Activated T-cell treated with anti-CD3 and anti-CD28 coated beads, Interleukin-2, amount 50 U/mL, for 4 hours (primary cell): ENCODE measurements around the gene MROH9. TPM values are rescaled to one million over a fixed set of nuclear protein-coding genes. Genes with fewer than 3 reads are reported as not detected.

Source experiments
- ATAC-seq, 2 donors: fragments of 200-7000 bp; cut with Tn5 transposase; one replicate each; pipeline ENCODE4 v1.10.0; 2021
- DNase-seq: peaks from one replicate; pipeline ENCODE4 v3.0.0-alpha.2; 2020
- H3K27me3 Mint-ChIP-seq: one replicate; pipeline ENCODE4 v1.8.0; 2021; ENCODE audit warnings: low read depth, mixed read lengths
- H3K36me3 Mint-ChIP-seq: one replicate; pipeline ENCODE4 v1.8.0; 2022; ENCODE audit warnings: mixed read lengths; ENCODE audit not compliant: insufficient read depth
- H3K4me1 Mint-ChIP-seq: one replicate; pipeline ENCODE4 v1.8.0; 2021; ENCODE audit warnings: low read depth, mixed read lengths
- H3K4me3 Mint-ChIP-seq: one replicate; pipeline ENCODE4 v1.8.0; 2021; ENCODE audit warnings: mild to moderate bottlenecking, moderate library complexity, mixed read lengths
- H3K9me3 Mint-ChIP-seq: one replicate; pipeline ENCODE4 v1.8.0; 2021; ENCODE audit warnings: mixed read lengths
- total RNA-seq, 3 donors: library from RNA; stranded (reverse); gene quantifications; one replicate each; pipeline ENCODE4 v1.2.1, GENCODE V29; 2021

The MROH9 gene
- total RNA-seq, 3 donors from 2014 or later = not detected

- DNase-seq (no peak), ATAC-seq (no peak)
- Mint-ChIP-seq H3K27me3 (peaks cover 2% of the 10 kb centered on the region), H3K4me3 (no peak overlapping the region), H3K4me1 (no peaks in the 10 kb centered on the region), H3K9me3 (no peaks in the 10 kb centered on the region), H3K36me3 (no peaks in the 10 kb centered on the region)
Measured at GRCh38 chr1:171081763-171082201, 146.4 kb downstream of the MROH9 start.

DNA sequence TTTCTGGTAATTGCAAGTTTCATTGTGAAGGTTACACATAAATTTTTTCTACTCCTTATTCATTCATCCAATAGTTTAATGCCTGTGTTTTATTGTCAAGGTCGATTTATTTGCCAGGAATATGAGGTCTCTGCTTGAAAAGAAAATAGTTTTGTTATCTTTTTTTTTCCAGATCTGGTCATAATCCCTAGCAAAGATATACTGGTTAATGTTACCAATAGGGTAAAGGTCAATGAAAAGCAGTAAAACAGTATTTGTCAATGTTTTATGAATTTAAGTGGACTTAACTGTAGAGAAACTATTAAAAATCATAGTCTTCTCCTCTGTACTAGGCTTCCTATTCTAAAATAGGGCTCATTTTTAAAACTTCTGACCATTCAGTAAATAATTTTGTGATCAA is 147.3 kb downstream of the MROH9 start:
- DNase-seq (no peak), ATAC-seq (no peak)
- no peak overlapping the region for H3K4me3 Mint-ChIP-seq
- no peaks in the 10 kb centered on the region for H3K36me3 Mint-ChIP-seq
- H3K9me3 Mint-ChIP-seq = no peaks in the 10 kb centered on the region
- H3K27me3 Mint-ChIP-seq = peaks cover 2% of the 10 kb centered on the region
- H3K4me1 Mint-ChIP-seq = no peaks in the 10 kb centered on the region

GRCh38 chr1:171083222-171083621 is 147.9 kb downstream of the MROH9 start:
- H3K27me3 Mint-ChIP-seq = peaks cover 2% of the 10 kb centered on the region
- no peaks in the 10 kb centered on the region for H3K9me3 Mint-ChIP-seq
- no peak for ATAC-seq
- no peaks in the 10 kb centered on the region for H3K36me3 Mint-ChIP-seq
- H3K4me1 Mint-ChIP-seq = no peaks in the 10 kb centered on the region
- H3K4me3 Mint-ChIP-seq = no peak overlapping the region
- DNase-seq = no peak

DNA sequence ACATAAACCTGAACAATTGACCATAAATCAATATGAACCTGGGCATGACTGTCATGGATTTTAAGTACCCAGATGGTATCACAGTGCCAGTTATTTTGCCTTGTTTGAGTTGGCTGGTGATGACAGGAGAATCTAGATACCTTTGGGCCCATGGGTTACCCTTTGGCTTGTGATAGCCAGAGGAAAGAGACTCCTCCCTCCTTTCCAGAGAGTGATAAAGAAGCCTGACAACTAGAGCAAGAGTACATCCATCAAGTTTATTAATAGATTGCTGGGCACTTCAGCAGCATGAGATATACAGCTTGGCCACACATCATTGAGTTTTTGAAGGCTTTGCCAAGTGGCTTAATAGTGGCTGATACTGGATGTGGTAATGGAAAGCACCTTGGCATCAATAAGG is 148.8 kb downstream of the MROH9 start:
- DNase-seq = no peak
- Mint-ChIP-seq H3K9me3 (no peaks in the 10 kb centered on the region), H3K36me3 (no peaks in the 10 kb centered on the region), H3K4me1 (no peaks in the 10 kb centered on the region), H3K27me3 (peaks cover 2% of the 10 kb centered on the region), H3K4me3 (no peak overlapping the region)
- no peak for ATAC-seq

- H3K9me3 Mint-ChIP-seq = no peaks in the 10 kb centered on the region
- DNase-seq = no peak
- ATAC-seq = no peak
- no peak overlapping the region for H3K4me3 Mint-ChIP-seq
- no peaks in the 10 kb centered on the region for H3K36me3 Mint-ChIP-seq
- no peaks in the 10 kb centered on the region for H3K4me1 Mint-ChIP-seq
- peaks cover 2% of the 10 kb centered on the region for H3K27me3 Mint-ChIP-seq
Measured at GRCh38 chr1:171084870-171085269, 149.5 kb downstream of the MROH9 start.

GRCh38 chr1:171087896-171088295 is 152.6 kb downstream of the MROH9 start:
- no peak for ATAC-seq
- DNase-seq = no peak
- no peaks in the 10 kb centered on the region for H3K36me3 Mint-ChIP-seq
- H3K4me1 Mint-ChIP-seq = no peaks in the 10 kb centered on the region
- peaks cover 2% of the 10 kb centered on the region for H3K27me3 Mint-ChIP-seq
- H3K4me3 Mint-ChIP-seq = no peak overlapping the region
- H3K9me3 Mint-ChIP-seq = no peaks in the 10 kb centered on the region

GRCh38 chr1:171090604-171091003 is 155.3 kb downstream of the MROH9 start, which contains the start of gene FMO3:
Gene FMO3, plus strand, starts transcription at chr1:171090905. Its CDS starts 1,754 bp downstream, at chr1:171092659.
- Mint-ChIP-seq H3K9me3 (no peaks in the 10 kb centered on the region), H3K27me3 (peaks cover 2% of the 10 kb centered on the region), H3K4me3 (no peak within 1 kb of the TSS), H3K4me1 (no peaks in the 10 kb centered on the region), H3K36me3 (no peaks in the 10 kb centered on the region)
- no peak for DNase-seq
- ATAC-seq = no peak

DNA sequence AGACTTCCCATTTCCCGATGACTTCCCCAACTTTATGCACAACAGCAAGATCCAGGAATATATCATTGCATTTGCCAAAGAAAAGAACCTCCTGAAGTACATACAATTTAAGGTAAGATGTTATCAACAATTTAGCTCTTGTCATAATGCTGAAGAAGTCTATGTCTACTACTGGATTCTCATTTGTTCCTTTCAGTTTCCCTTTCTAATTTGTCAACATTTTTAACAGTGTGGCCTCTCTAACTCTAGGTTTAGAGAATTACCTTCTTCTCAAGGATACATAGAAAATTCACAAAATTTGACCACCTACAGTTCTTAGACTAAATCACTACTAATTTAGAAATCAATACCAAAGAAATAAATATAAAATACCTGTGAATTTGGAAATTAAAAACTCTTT is 168.5 kb downstream of the MROH9 start:
- Mint-ChIP-seq H3K36me3 (no peaks in the 10 kb centered on the region), H3K9me3 (no peaks in the 10 kb centered on the region), H3K4me3 (no peak overlapping the region), H3K4me1 (no peaks in the 10 kb centered on the region), H3K27me3 (no peaks in the 10 kb centered on the region)
- ATAC-seq (no peak), DNase-seq (no peak)

DNA sequence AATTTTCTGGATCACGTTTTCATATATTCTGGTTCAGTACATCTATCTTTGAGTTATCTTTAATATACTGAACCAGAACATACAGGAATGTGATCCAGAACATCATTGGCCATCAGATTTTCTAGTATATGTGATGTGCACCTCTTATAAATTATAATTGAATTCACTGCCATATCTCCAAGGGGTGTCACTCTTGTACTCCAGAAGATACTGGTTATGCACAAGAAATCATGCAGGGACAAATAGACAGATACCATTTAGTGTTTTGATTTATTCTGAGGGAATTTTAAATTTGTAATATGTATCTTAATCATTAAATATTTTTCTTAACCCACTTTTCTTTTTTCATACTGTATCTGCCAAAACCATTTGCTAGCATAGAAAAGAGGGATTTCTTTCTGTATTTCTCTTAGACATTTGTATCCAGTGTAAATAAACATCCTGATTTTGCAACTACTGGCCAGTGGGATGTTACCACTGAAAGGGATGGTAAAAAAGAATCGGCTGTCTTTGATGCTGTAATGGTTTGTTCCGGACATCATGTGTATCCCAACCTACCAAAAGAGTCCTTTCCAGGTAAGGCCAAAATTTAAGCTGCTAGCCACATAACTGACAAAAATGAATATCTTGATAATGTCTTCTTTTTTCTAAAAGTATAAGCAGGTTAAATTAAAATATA is 172.1 kb downstream of the MROH9 start:
- H3K4me1 Mint-ChIP-seq = no peaks in the 10 kb centered on the region
- H3K4me3 Mint-ChIP-seq = no peak overlapping the region
- no peaks in the 10 kb centered on the region for H3K9me3 Mint-ChIP-seq
- no peaks in the 10 kb centered on the region for H3K36me3 Mint-ChIP-seq
- ATAC-seq = no peak
- no peaks in the 10 kb centered on the region for H3K27me3 Mint-ChIP-seq
- DNase-seq = no peak

GRCh38 chr1:171107969-171108368 is 172.6 kb downstream of the MROH9 start:
- no peak for DNase-seq
- Mint-ChIP-seq H3K36me3 (no peaks in the 10 kb centered on the region), H3K4me1 (no peaks in the 10 kb centered on the region), H3K27me3 (peaks cover 3% of the 10 kb centered on the region), H3K9me3 (no peaks in the 10 kb centered on the region), H3K4me3 (no peak overlapping the region)
- ATAC-seq = no peak

DNA sequence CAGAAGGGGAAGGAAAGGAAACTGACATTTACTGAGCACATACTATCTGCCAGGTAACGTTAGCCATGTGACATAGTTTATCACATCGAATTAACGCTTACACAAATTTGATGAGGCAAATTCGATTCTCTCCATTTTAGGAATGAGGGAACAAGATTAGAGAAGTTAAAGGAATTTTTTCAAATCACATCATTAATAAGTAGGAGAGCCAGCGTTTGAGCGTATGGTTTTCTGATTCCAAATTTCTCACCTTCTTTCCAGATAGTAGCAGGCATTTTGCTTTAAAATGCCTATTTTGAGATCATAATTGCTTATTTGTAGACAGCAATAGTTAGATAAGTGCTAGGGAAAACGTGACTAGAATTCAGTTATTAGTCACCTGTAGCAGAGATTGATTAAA is 174.6 kb downstream of the MROH9 start:
- Mint-ChIP-seq H3K27me3 (peaks cover 3% of the 10 kb centered on the region), H3K36me3 (no peaks in the 10 kb centered on the region), H3K9me3 (no peaks in the 10 kb centered on the region), H3K4me1 (no peaks in the 10 kb centered on the region), H3K4me3 (no peak overlapping the region)
- no peak for ATAC-seq
- DNase-seq = no peak

- Mint-ChIP-seq H3K27me3 (peaks cover 3% of the 10 kb centered on the region), H3K4me3 (no peak overlapping the region), H3K36me3 (no peaks in the 10 kb centered on the region), H3K9me3 (no peaks in the 10 kb centered on the region), H3K4me1 (no peaks in the 10 kb centered on the region)
- no peak for ATAC-seq
- DNase-seq = no peak
Measured at GRCh38 chr1:171110621-171111326, 175.4 kb downstream of the MROH9 start.

DNA sequence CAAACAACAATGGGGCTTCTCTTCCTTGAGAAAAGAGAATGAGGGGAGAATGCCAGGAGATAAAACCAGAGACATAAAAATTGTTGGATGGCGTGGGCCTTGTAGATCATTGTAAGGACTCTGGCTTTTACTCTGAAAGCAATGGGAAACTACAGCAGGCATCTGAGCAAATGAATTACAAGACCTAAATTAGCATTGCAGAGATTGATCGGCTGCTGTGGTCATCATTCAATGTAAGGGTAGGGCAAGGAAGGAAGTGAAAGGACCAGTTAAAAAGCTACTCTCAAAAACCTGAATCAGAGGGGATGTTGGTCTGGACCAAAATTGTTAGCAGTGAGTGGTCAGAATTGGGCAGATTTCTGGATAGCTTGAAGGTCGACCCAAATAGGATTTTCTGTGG is 176.8 kb downstream of the MROH9 start:
- Mint-ChIP-seq H3K9me3 (no peaks in the 10 kb centered on the region), H3K27me3 (peaks cover 4% of the 10 kb centered on the region), H3K4me1 (no peaks in the 10 kb centered on the region), H3K4me3 (no peak overlapping the region), H3K36me3 (no peaks in the 10 kb centered on the region)
- ATAC-seq (no peak), DNase-seq (no peak)

- Mint-ChIP-seq H3K4me1 (no peaks in the 10 kb centered on the region), H3K4me3 (no peak overlapping the region), H3K36me3 (no peaks in the 10 kb centered on the region), H3K27me3 (peaks cover 6% of the 10 kb centered on the region), H3K9me3 (no peaks in the 10 kb centered on the region)
- ATAC-seq (no peak), DNase-seq (no peak)
Measured at GRCh38 chr1:171113382-171113781, 178.0 kb downstream of the MROH9 start.
